Stimulated activated CD4-positive, alpha-beta T cell treated with anti-CD3 and anti-CD28 coated beads, TNF-alpha, amount 100 ng/mL, for 48 hours (primary cell): Measurements from ENCODE around the gene POU4F2.
"Not testable (repeated sequence)": the region's sequence is repeated elsewhere in the genome, so short reads cannot be mapped to it uniquely, and the experiment has no call there.

Experiments used
- DNase-seq, 3 donors: peaks; one replicate each; pipeline ENCODE4 v3.0.0-alpha.2; 2020; ENCODE audit warnings: low read depth in 3 of 3

The POU4F2 gene

DNA sequence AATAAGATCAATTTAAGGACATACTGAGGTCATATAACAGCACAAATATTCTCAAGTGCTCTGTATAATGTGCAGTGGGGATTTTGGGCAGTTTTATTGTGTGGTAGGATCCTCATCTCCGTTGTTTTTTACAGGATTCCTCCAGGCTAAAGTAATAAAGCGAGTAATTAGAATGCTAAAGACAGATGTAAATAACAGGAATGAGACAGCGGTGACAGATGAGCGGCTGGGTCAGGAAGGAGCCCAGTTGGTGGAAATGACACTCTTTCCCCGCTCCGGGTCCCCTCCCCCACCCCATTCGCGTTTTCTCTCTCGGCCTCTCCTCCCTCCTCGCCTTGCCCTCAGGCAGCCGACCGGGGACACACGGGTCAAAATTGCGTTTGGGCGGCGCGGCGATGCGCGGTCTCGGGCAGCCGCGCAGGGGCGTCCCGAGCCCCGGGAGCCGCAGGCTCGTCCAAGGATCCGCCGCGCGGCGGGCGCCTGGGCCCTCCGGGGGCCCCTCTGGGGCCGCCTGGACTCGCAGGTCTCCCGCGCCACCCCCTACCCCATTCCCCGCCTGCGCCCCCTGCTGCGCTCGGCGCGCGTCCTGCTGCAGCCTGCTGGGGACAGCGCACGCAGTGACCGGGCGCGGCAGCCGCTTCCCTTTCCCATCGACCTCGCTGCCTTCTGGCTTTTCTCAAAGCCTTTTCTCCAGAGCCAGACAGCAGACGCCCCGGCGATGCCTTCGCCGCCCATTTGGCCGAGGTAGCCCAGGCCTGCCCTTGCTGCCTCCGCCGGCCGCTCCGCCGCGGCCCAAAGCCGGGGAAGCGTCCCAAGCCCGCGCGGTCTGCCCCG lies 16.2 kb downstream of the POU4F2 start:
- DNase-seq: no peak

DNA sequence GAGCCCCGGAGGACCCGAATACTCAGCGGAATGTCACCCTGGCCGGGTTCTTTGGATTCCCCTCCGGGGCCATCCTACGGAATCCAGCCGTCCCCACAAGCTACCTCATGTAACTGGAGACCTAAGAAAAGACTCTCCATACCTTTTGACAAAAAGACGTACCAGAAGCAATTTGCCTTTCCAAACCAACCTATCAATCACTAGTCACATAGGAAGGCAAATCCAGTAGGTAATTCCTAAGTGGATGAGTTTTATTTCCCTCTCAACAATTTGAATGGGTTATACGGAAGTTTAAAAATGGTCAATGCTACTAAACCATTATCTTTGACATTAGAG lies 16.8 kb downstream of the POU4F2 start:
- DNase-seq: no peak

DNA sequence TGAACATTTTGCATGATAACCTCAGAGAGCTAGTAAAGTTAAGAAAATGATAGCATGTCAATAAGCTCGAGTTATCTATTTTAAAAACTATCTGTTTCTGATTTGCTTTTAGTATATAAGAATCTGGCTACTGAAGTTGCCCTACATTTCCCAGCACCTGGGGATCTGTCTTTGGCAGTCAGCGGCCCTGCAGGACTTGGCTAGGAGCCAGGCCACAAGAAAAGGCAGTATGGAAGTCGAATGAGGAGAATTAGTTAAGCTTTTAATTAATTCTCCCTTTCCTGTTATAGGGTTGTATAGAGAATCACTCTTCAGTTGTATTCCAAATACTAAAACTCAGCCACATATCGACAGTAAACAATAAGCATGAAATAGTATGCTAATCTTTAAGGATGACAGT lies 22.7 kb downstream of the POU4F2 start:
- DNase-seq: no peak

- not testable (repeated sequence) for DNase-seq
Observed at GRCh38 chr4:146663968-146664311, 25.2 kb downstream of the POU4F2 start.

GRCh38 chr4:146674829-146675570 lies 36.3 kb downstream of the POU4F2 start:
- DNase-seq: no peak
